GM12872 (cell line): Measurements from ENCODE around the gene CD44.

ENCODE experiments used
- CTCF ChIP-seq: IDR thresholded peaks from 3 replicates; pipeline ENCODE4 v1.5.1; 2011; ENCODE audit warnings: low read depth, mild to moderate bottlenecking, low read length, moderate library complexity; ENCODE audit not compliant: insufficient read depth

The CD44 gene

GRCh38 chr11:35163209-35163608 lies 24.2 kb downstream of the CD44 start:
- TF ChIP-seq CTCF: no peak

GRCh38 chr11:35163702-35164496 lies 24.9 kb downstream of the CD44 start:
- peak; percentile 76 for TF ChIP-seq CTCF

- no peak for TF ChIP-seq CTCF
Observed at GRCh38 chr11:35165030-35165422, 26.1 kb downstream of the CD44 start.

GRCh38 chr11:35165423-35166368 lies 26.7 kb downstream of the CD44 start:
- TF ChIP-seq CTCF: no peak

- TF ChIP-seq CTCF: no peak
Observed at GRCh38 chr11:35166369-35167360, 27.7 kb downstream of the CD44 start.

GRCh38 chr11:35167426-35167954 lies 28.5 kb downstream of the CD44 start:
- TF ChIP-seq CTCF: no peak

- no peak for TF ChIP-seq CTCF
Observed at GRCh38 chr11:35168671-35169070, 29.7 kb downstream of the CD44 start.
